K562 (cell line): ENCODE measurements around the gene GZF1. TPM values are rescaled to one million over a fixed set of nuclear protein-coding genes. Genes with fewer than 3 reads are reported as not detected.

Experiments
- CBFA2T3 ChIP-seq: fragments of 450-650 bp; IDR thresholded peaks from 2 replicates; pipeline ENCODE4 v1.6.1; 2017
- DLX4 ChIP-seq: fragments of 250-450 bp; sonication (Bioruptor Pico); IDR thresholded peaks from 2 replicates; pipeline ENCODE4 v1.6.1; 2021; ENCODE audit warnings: mild to moderate bottlenecking
- EZH2 ChIP-seq: IDR thresholded peaks from 2 replicates; pipeline ENCODE4 v1.6.1; 2012; ENCODE audit warnings: low read depth, mild to moderate bottlenecking, inconsistent platforms, low read length, borderline replicate concordance
- HDAC3 ChIP-seq: fragments of 450-650 bp; IDR thresholded peaks from 2 replicates; pipeline ENCODE4 v1.6.1; 2018; ENCODE audit warnings: borderline replicate concordance, mild to moderate bottlenecking, moderate library complexity; ENCODE audit not compliant: partially characterized antibody
- HDGF ChIP-seq: fragments of 450-650 bp; IDR thresholded peaks from 2 replicates; pipeline ENCODE4 v1.6.1; 2016
- HEY1 ChIP-seq: fragments of 250-450 bp; sonication (Bioruptor Pico); IDR thresholded peaks from 2 replicates; pipeline ENCODE4 v1.5.0; 2020; ENCODE audit warnings: mild to moderate bottlenecking, moderate library complexity, borderline replicate concordance
- MAFG ChIP-seq: fragments of 450-650 bp; conservative IDR thresholded peaks from 2 replicates; pipeline ENCODE4 v1.6.1; 2016; ENCODE audit warnings: missing genetic modification characterization, missing compliant biosample characterization
- MAFK ChIP-seq: IDR thresholded peaks from 2 replicates; pipeline ENCODE4 v1.6.1; 2011; ENCODE audit warnings: low read length, improper control_type of control experiment
- MCM5 ChIP-seq: fragments of 450-650 bp; IDR thresholded peaks from 2 replicates; pipeline ENCODE4 v1.6.1; 2016; ENCODE audit warnings: low read depth
- MEF2D ChIP-seq: conservative IDR thresholded peaks from 2 replicates; pipeline ENCODE4 v1.6.1; 2016; ENCODE audit warnings: low read depth, missing genetic modification characterization, missing compliant biosample characterization
- MTF1 ChIP-seq: fragments of 250-450 bp; sonication (Bioruptor Pico); IDR thresholded peaks from 2 replicates; pipeline ENCODE4 v1.9.0; 2021; ENCODE audit warnings: moderate library complexity, mild to moderate bottlenecking, inconsistent platforms, borderline replicate concordance
- NFXL1 ChIP-seq: fragments of 450-650 bp; formaldehyde crosslinking; IDR thresholded peaks from 2 replicates; pipeline ENCODE4 v1.4.0; 2021; ENCODE audit warnings: mild to moderate bottlenecking
- POLR3G ChIP-seq: IDR thresholded peaks from 2 replicates; pipeline ENCODE4 v1.6.1; 2011; ENCODE audit not compliant: insufficient read length, insufficient replicate concordance; ENCODE audit errors: extremely low read depth
- PTRF ChIP-seq: fragments of 450-650 bp; IDR thresholded peaks from 2 replicates; pipeline ENCODE4 v1.6.1; 2016; ENCODE audit warnings: mild to moderate bottlenecking, missing genetic modification characterization, missing compliant biosample characterization
- SAFB ChIP-seq: fragments of 200-400 bp; formaldehyde crosslinking; IDR thresholded peaks from 2 replicates; pipeline ENCODE4 v1.6.1; 2017; ENCODE audit warnings: low read depth, low read length, borderline replicate concordance
- SMARCB1 ChIP-seq: IDR thresholded peaks from 2 replicates; pipeline ENCODE4 v1.6.1; 2011; ENCODE audit warnings: improper control_type of control experiment, low read depth; ENCODE audit not compliant: insufficient read length
- THAP12 ChIP-seq: fragments of 250-450 bp; sonication (Bioruptor Pico); IDR thresholded peaks from 2 replicates; pipeline ENCODE4 v1.9.0; 2021; ENCODE audit warnings: mild to moderate bottlenecking, inconsistent platforms
- TOE1 ChIP-seq, 2 experiments: fragments of 450-650 bp in 1 of 2; sonication (generic) in 1 of 2; formaldehyde crosslinking in 1 of 2; IDR thresholded peaks; 2 replicates each; pipeline versions ENCODE4 v1.7.1 to v1.8.0; 2016 to 2022; ENCODE audit warnings: borderline replicate concordance in 2 of 2, mild to moderate bottlenecking in 2 of 2, antibody characterized with exemption in 1 of 2, inconsistent platforms in 1 of 2, low read depth in 1 of 2, missing genetic modification reagents in 1 of 2, moderate library complexity in 1 of 2
- ZBTB8A ChIP-seq: fragments of 450-650 bp; IDR thresholded peaks from 2 replicates; pipeline ENCODE4 v1.6.1; 2018; ENCODE audit warnings: mild to moderate bottlenecking, moderate library complexity; ENCODE audit not compliant: partially characterized antibody
- ZEB2 ChIP-seq: fragments of 450-650 bp; IDR thresholded peaks from 2 replicates; pipeline ENCODE4 v1.6.1; 2016
- ZNF134 ChIP-seq: fragments of 250-450 bp; sonication (Bioruptor Pico); conservative IDR thresholded peaks from 2 replicates; pipeline ENCODE4 v1.4.0; 2020
- ZNF518B ChIP-seq: fragments of 250-450 bp; sonication (Bioruptor Pico); IDR thresholded peaks from 2 replicates; pipeline ENCODE4 v1.5.0; 2021; ENCODE audit warnings: mild to moderate bottlenecking, moderate library complexity
- ZNF551 ChIP-seq: fragments of 250-450 bp; sonication (Bioruptor Pico); IDR thresholded peaks from 2 replicates; pipeline ENCODE4 v1.5.0; 2021; ENCODE audit warnings: mild to moderate bottlenecking, moderate library complexity
- ZZZ3 ChIP-seq: fragments of 450-650 bp; IDR thresholded peaks from 2 replicates; pipeline ENCODE4 v1.6.1; 2016; ENCODE audit warnings: antibody characterized with exemption, mild to moderate bottlenecking, moderate library complexity
- polyA plus RNA-seq, 8 experiments: library from polyadenylated mRNA; depleted of rRNA in 4 of 8; stranded (reverse) in 5 of 8; unstranded in 3 of 8; fragments of >200 nt; fragmentation: Nextera tagmentation in 2 of 8; fragmentation: Illumina TruSeq in 1 of 8; extraction: Ambion mirVana in 2 of 8; extraction: Trizol in 1 of 8; gene quantifications; 2 replicates each; pipeline versions ENCODE4 v1.2.1 to v1.2.3, GENCODE V29; 2011 to 2014; ENCODE audit warnings: inconsistent platforms in 1 of 8, missing spikeins in 1 of 8
- total RNA-seq, 7 experiments: library from RNA; depleted of rRNA in 6 of 7; stranded (reverse); fragments of >200 nt in 6 of 7; fragmentation: Illumina TruSeq in 2 of 7; extraction: Trizol in 2 of 7; gene quantifications; 2 replicates each; pipeline versions ENCODE4 v1.2.1 to v1.2.3, GENCODE V29; 2011 to 2021; ENCODE audit warnings: low replicate concordance in 1 of 7

Gene GZF1
- total and polyA plus RNA-seq, 9 of the 15 experiments (the other 6 are each of a cell fraction or from before 2014, with no cell fraction given) = 1.2 to 15.7 (median 7.4) TPM

- TF ChIP-seq MTF1 (CRISPR knock-in tag) (no peak), EZH2 (no peak), MEF2D (tag) (no peak), ZNF518B (CRISPR knock-in tag) (no peak), SMARCB1 (no peak), THAP12 (no peak), CBFA2T3 (peak; percentile 56), HDGF (no peak), HEY1 (CRISPR knock-in tag) (no peak), DLX4 (no peak), NFXL1 (CRISPR knock-in tag) (no peak), ZZZ3 (no peak), ZEB2 (no peak), ZBTB8A (no peak), ZNF134 (CRISPR knock-in tag) (no peak), HDAC3 (no peak), MAFK (peak; percentile 84), MCM5 (no peak), ZNF551 (CRISPR knock-in tag) (no peak), PTRF (tag) (no peak), SAFB (no peak), MAFG (tag) (peak; percentile 88), TOE1 (IDR thresholded peaks at IDR 0.05; ENCODE audit: borderline replicate concordance) (peak; percentile 93), TOE1 (CRISPR knock-in tag; IDR thresholded peaks at IDR 0.05; ENCODE audit: borderline replicate concordance, low read depth) (no peak), POLR3G (no peak)
Measured at GRCh38 chr20:23366384-23366783, 4.4 kb downstream of the GZF1 start (continued).
